ENCODE measurements around the gene SMURF2.

The SMURF2 gene

DNA sequence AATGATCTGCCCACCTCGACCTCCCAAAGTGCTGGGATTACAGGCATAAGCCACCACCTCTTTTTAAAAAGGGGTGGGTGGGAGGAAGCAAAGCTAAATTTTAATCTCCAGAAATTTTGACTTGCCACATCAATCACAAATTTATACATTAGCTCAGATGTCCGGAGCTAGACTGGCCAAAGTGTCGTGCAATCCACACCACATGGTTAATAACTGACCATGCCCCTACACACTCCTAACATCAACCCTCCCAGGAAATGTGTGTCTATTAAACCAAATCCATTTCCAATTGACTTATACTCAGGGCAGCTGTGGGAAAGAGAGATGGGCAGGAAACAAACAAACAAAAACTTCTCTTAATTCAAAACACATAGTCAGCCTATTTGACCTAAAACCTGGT, 29.9 kb downstream of the SMURF2 start:
- no peak for TF ChIP-seq JUND (IDR thresholded peaks at IDR 0.05; ENCODE audit: low read depth)
- in situ Hi-C loops (cut with HindIII; ENCODE audit: low pct_unique_long_range_greater_than_20kb, low sequenced_read_pairs) = no loop called here
- DNase-seq (ENCODE audit: low read depth in 1 of 2, low spot score in 1 of 2) = no peak

DNA sequence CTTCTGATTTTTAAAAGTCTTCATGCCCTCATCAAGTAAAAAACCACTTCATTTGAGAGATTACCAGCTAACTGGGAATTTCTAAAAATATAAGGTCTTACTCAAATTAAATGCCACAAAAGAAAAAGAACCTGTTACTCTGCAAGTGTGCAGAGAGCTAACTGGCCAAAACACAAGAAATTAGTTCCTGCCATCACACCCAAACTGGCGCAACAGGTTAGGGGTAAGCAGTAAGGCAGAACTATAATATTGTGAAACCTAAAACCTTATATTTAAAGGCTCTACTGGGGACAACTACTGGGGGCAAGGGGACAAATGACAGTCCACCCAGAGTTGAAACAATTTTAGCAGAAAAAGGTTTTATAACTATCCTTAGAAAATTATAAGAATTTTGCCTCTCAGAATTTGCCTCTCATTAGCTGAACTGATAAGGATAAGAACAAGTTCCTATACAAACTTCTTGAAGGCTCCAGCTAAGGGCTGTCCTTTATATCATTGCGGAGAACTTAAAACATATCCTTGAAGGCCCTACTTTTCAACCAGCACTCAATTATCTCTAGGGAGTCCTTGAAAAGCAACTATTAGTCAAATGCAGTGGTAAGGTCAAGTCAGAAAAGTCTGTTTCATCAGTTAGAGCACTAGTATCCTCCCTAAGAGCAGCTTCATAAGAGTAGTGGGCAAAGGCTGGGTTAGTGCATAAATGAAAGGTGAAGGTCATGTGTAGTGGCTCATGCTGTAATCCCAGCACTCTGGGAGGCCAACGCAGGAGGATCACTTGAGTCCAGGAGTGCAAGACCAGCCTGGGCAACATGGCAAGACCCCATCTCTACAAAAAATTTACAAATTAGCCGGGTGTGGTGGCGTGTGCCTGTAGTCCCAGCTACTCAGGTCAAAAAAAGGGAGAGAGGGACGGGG, 31.5 kb downstream of the SMURF2 start:
- no peak for TF ChIP-seq JUND (IDR thresholded peaks at IDR 0.05; ENCODE audit: low read depth)
- DNase-seq (ENCODE audit: low read depth in 1 of 2, low spot score in 1 of 2) = peak in 1 of 2 experiments; percentile 62
- in situ Hi-C loops (cut with HindIII; ENCODE audit: low pct_unique_long_range_greater_than_20kb, low sequenced_read_pairs) = no loop called here

DNA sequence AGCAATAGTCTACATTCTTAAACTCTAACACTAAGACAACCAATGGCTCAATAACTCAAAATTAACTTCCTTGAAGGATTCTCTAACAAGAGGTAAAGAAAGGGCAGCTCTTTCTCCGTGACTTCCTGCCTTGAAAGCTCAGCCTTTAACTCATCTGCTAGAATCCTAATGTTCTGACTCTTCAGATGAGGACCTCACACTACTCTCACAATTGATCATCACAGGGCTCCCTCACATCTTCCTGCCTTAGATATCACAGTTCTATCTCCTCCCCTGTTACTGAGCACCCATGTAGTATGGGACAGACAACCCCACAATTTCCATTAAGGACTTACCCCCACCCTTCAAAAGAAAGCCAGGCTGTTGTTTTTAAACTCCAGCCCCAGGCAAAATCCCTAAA, 33.5 kb downstream of the SMURF2 start:
- in situ Hi-C loops (cut with HindIII; ENCODE audit: low pct_unique_long_range_greater_than_20kb, low sequenced_read_pairs) = no loop called here
- no peak for TF ChIP-seq JUND (IDR thresholded peaks at IDR 0.05; ENCODE audit: low read depth)
- no peak for DNase-seq (ENCODE audit: low read depth in 1 of 2, low spot score in 1 of 2)

DNA sequence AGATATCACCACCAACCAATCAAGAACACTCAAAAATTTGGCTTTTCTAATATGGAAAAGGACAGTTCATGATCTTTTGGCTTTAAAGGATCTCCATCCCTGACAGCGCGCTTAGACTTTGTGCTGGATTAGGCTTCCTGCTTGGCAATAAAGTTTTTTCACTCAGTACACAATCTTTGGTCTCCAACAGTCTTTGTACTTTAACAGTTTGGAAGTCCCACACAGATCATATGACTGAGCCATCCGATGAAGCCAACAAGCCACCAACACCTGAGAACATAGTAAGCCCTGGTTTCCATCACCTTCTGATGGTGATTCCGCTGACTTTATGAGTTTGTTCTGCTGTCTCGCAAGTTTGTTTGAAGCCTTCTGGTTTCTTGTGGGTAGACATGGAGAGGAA, 34.3 kb downstream of the SMURF2 start:
- DNase-seq (ENCODE audit: low read depth in 1 of 2, low spot score in 1 of 2) = no peak
- in situ Hi-C loops (cut with HindIII; ENCODE audit: low pct_unique_long_range_greater_than_20kb, low sequenced_read_pairs) = no loop called here
- TF ChIP-seq JUND (IDR thresholded peaks at IDR 0.05; ENCODE audit: low read depth) = no peak

DNA sequence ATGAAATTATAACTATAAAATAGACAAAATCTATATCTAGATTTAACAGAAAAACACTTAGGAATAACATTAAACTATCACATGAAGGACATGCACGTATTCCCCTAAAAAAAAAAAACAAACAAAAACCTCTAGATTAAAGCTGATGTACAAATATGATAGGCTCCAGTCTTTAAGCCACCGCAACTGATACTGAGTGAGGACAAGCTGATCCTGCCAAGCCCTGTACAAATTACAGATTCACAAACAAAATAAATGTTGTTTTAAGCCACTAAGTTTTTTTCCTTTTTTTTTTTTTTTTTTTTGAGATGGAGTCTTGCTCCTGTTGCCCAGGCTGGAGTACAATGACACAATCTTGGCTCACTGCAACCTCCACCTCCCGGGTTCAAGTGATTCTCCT, 35.3 kb downstream of the SMURF2 start:
- no peak for DNase-seq (ENCODE audit: low read depth in 1 of 2, low spot score in 1 of 2)
- no peak for TF ChIP-seq JUND (IDR thresholded peaks at IDR 0.05; ENCODE audit: low read depth)
- in situ Hi-C loops (cut with HindIII; ENCODE audit: low pct_unique_long_range_greater_than_20kb, low sequenced_read_pairs) = no loop called here

DNA sequence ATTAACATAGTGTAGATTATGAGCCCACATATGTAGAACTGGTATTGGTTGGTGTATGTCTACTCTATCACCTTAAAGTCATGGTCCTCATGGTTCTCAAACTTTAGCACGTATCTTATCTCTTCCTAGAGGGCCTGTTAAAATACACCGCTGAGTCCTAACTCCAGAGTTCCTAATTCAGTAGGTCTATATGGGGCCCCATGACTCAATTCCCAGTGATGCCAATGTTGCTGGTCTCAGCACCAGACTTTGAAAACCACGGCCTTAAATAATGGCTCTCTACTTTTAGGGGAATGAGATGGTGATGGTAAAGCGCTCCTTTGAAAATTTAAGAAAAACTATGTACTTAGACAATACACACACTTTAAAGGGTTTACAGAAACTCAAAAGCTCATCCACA, 36.6 kb downstream of the SMURF2 start:
- in situ Hi-C loops (cut with HindIII; ENCODE audit: low pct_unique_long_range_greater_than_20kb, low sequenced_read_pairs) = no loop called here

DNA sequence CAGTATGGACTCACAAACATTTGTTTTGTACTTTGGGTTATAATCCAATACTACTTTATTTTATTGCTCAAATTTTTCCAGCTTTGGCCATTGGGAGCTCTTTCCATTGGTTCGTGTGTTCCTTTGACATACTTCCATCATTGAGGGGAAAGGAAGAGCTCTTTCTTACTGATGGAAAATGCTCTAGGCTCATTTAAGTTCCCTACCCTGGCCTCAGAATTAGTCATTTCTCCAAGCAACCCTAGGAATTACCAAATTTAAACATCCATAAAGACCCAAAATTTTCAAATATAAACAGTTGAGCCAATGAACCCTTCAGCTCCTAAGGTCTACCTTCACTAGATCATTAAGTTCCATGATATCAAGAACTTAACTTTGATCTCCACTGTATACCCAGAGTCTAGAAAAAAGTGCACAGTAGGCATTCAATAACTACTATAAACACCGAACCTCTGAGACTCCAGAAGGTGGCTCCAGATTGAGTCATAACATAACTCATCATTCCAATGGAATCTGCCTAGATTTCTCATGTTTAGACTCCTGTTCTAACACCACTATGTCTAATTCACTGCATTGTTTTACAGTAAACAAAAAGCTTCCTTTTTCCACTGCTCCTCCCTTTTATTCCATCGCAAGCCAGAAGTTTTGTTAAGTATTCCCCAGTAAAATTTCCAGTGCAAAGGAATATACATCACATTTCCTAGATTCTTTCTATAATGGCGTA, 39.0 kb downstream of the SMURF2 start:
- TF ChIP-seq JUND (IDR thresholded peaks at IDR 0.05; ENCODE audit: low read depth) = no peak
- DNase-seq (ENCODE audit: low read depth in 1 of 2, low spot score in 1 of 2) = no peak
- in situ Hi-C loops (cut with HindIII; ENCODE audit: low pct_unique_long_range_greater_than_20kb, low sequenced_read_pairs) = no loop called here

More for the DNA sequence above, 36.6 kb downstream of the SMURF2 start:
- no peak for TF ChIP-seq JUND (IDR thresholded peaks at IDR 0.05; ENCODE audit: low read depth)
- no peak for DNase-seq (ENCODE audit: low read depth in 1 of 2, low spot score in 1 of 2)

DNA sequence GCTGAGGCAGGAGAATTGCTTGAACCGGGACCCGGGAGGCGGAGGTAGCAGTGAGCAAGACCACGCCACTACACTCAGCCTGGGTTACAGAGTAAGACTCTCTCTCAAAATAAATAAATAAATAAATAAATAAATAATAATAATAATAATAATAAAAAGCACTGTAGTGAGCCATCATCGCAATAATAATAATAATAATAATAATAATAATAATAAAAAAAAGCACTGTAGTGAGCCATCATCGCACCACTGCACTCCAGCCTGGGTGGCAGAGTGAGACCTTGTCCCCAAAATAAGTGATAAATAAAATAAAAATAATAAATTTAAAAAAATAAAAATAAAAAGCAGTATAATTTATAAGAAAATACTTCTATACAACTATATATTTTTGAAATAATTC, 40.3 kb downstream of the SMURF2 start:
- TF ChIP-seq JUND (IDR thresholded peaks at IDR 0.05; ENCODE audit: low read depth) = no peak
- in situ Hi-C loops (cut with HindIII; ENCODE audit: low pct_unique_long_range_greater_than_20kb, low sequenced_read_pairs) = no loop called here
- DNase-seq (ENCODE audit: low read depth in 1 of 2, low spot score in 1 of 2) = no peak

DNA sequence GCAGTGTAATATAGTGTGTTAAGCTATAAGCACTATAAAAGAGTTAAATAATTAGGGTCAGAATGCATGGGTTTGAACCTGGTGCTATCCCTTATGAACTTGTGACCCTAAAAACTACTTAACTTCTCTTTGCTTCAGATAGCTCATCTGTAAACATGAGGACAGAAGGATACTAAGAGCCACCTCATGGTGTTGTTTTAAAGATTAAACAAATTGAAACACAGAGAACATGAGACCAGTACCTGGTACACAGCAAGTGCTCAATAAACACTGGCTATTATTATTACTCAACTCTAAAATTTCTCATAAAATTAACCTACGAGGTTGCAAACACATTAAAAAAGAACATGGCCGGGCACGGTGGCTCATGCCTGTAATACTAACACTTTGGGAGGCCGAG, 43.3 kb downstream of the SMURF2 start:
- in situ Hi-C loops (cut with HindIII; ENCODE audit: low pct_unique_long_range_greater_than_20kb, low sequenced_read_pairs) = no loop called here
- DNase-seq (ENCODE audit: low read depth in 1 of 2, low spot score in 1 of 2) = no peak
- TF ChIP-seq JUND (IDR thresholded peaks at IDR 0.05; ENCODE audit: low read depth) = no peak

DNA sequence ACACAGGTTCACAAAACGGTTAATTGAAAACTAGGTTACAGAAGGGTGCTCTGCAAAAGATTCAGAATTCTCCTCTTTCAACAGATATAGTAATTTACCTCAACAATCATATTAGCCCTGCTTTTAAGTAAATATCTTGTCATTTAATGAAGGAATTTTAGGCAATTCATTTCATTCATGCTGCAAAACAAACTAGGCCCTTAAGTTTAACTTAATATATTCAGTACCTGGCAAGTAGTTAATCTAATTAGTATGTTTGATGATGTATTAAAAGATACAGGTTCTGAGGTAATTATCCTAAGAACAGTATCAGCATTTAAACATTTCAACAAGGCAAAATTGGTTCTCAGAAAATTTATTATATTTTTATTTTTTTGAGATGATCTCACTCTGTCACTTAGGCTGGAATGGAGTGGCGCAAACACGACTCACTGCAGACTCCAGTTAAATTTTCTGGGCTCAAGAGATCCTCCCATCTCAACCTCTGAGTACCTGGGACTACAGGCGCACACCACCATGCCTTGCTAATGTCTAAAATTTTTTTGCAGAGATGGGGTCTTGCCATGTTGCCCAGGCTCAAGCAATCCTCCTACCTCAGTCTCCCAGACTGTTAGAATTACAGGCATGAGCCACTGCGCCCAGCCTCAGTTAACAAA, 44.9 kb downstream of the SMURF2 start:
- in situ Hi-C loops (cut with HindIII; ENCODE audit: low pct_unique_long_range_greater_than_20kb, low sequenced_read_pairs) = no loop called here
- DNase-seq (ENCODE audit: low read depth in 1 of 2, low spot score in 1 of 2) = no peak
- no peak for TF ChIP-seq JUND (IDR thresholded peaks at IDR 0.05; ENCODE audit: low read depth)

DNA sequence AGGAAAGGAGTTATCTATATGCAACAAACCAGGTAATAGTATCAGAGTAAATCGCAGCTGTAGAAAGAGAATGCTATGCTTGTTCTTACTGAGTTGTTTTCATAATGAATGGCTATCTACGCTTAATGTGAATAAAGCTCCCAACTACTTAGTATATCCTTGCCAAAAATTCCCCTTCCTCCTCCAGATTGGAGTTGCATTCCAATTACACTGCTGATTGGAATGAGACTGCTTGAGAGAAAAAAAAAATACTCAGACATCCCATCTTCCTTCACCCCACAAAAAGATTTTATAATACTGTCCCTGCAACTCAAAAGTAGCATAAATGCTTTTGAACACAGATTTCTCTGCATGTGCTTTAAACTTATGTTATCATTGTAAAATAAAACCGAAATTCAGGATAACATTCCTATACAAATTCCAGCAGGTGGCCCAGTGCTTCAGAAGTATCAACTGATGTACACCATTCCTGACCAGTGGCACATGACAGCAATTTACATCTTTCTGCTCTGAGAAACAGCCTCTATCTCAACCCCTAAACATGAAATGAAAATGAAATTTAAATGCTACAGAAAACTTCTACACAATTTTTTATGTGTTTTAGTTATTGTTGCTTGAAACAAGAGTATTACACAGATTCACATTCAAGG, 47.0 kb downstream of the SMURF2 start:
- in situ Hi-C loops (cut with HindIII; ENCODE audit: low pct_unique_long_range_greater_than_20kb, low sequenced_read_pairs) = no loop called here
- TF ChIP-seq JUND (IDR thresholded peaks at IDR 0.05; ENCODE audit: low read depth) = no peak
- DNase-seq (ENCODE audit: low read depth in 1 of 2, low spot score in 1 of 2) = no peak

DNA sequence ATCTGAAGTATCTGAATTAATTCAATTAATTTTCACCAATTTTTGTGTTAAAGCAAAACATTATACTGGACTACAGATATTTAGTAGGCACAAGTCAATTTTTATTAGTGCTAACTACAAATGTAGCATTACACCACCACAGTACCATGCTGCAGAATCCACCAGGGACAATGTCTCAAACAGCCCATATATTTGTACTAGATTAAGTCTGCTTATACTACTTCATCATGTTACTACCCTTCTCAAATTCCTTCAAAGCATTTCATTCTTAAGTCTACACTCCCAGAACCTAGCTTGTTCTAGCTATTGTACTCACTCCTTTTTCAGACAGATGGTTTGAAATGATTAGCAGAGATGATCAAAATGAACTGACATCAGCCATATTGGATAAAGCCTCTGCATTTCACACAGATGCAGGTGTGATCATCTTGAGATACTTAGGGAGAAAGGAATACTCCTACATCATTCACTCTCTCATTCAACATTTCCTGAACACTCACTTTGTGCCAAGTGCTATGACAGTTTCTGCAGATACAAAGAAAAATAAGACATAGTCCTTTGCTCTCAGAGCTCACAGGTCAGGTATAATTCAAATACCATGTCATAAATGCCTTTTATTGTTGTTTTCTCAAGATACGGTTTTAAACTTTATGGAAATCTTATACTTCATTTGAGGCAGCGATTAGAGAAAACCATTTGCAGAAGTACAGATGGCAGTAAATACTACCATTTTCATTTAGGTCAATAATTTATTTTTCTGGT, 47.7 kb downstream of the SMURF2 start:
- no peak for DNase-seq (ENCODE audit: low read depth in 1 of 2, low spot score in 1 of 2)

More for the DNA sequence above, 47.7 kb downstream of the SMURF2 start:
- in situ Hi-C loops (cut with HindIII; ENCODE audit: low pct_unique_long_range_greater_than_20kb, low sequenced_read_pairs) = no loop called here
- TF ChIP-seq JUND (IDR thresholded peaks at IDR 0.05; ENCODE audit: low read depth) = no peak

Measured in T47D (cell line).